Mucosa of descending colon (tissue), 3 donors: ENCODE measurements around the gene HTR3D. TPM values are rescaled to one million over a fixed set of nuclear protein-coding genes. Genes with fewer than 3 reads are reported as not detected.

Source experiments
- ATAC-seq: fragments of 200-7000 bp; cut with Tn5 transposase; one replicate; pipeline ENCODE4 v1.9.1; 2020; ENCODE audit warnings: mild to moderate bottlenecking, moderate library complexity
- DNase-seq, 3 donors: peaks; one replicate each; pipeline ENCODE4 v3.0.0-alpha.2; 2020
- H3K36me3 ChIP-seq: fragments of 200-600 bp; one replicate; pipeline ENCODE4 v1.8.0; 2021; ENCODE audit warnings: low read depth, mild to moderate bottlenecking
- H3K4me1 ChIP-seq: fragments of 200-600 bp; one replicate; pipeline ENCODE4 v1.8.0; 2021; ENCODE audit warnings: low read depth, mild to moderate bottlenecking
- H3K4me3 ChIP-seq: fragments of 200-600 bp; one replicate; pipeline ENCODE4 v1.8.0; 2021; ENCODE audit warnings: mild to moderate bottlenecking
- H3K9me3 ChIP-seq: fragments of 200-600 bp; one replicate; pipeline ENCODE4 v1.8.0; 2021; ENCODE audit warnings: mild to moderate bottlenecking
- intact Hi-C, 2 donors: fragments of 100-400 bp; cut with DNase I in 1 of 2; cut with micrococcal nuclease in 1 of 2; formaldehyde crosslinking; loops; one replicate each; pipeline versions ENCODE4 v1.11.0 to v1.11.1; 2022; cut with DNase I, micrococcal nuclease
- total RNA-seq, 3 donors: library from RNA; stranded (reverse); fragmentation: NEBNext Ultra II Directional in 2 of 3; extraction: Animal tissue kit (Norgen Biotek cat#: 25700) in 2 of 3; gene quantifications; one replicate each; pipeline versions ENCODE4 v1.2.1 to v1.2.4, GENCODE V29; 2021 to 2023
- TF ChIP-seq, protein P1 (sequence below): fragments of 200-600 bp; IDR thresholded peaks from one replicate; pipeline ENCODE4 v1.8.0; 2022; ENCODE audit warnings: antibody characterized with exemption, mild to moderate bottlenecking
- donor health status: DM: no; HTN: no; CAD: no; lungs with moderate emphysema.
- donor health status: DM: no; HTN: no; CAD: no.
- donor health status: DM: no; HTN: yes; CAD: no.

HTR3D gene
- total RNA-seq, 3 donors from 2014 or later, result not detected

DNA sequence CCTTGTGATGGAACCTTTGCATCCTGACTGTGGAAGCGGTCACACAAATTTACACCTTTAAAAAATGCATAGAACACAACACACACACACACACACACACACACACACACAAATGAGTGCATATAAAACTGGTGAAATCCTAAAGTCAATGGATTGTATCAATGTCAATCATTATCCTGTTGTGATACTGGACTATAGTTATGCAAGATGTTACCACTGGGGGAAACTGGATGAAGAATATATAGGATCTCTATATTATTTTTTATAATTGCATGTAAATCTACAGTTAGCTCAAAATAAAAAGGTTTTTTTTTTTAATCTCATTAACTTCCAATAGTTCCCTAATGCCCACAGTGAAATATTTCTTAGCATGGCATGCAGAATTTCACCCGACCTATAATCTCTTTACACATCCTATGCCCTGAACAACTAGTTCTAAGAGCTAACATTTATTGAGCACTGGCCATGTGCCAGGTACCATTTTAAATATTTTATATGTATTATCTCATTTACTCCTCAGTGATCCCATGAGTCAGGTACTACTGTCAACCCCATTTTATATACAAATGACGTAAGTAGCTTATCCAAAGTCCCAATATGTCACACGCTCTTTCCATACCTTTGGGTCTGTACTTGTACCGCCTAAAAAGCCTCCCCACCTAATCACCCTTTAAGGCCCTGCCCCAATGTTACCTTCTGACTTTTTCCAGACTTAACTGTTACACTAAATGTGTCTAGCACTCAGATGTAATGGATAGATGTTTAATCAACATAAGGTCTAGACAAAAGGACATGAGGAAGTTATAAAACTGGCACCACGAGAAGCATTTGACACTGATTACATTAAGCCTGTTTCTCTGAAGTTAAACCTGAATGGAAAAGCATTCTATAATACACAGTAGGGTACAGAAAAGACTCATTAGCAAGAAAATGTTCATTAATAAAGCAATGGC, 19.3 kb upstream of the HTR3D start:
- ATAC-seq (peak; percentile 78), DNase-seq (peak in 1 of 3 donors; percentile 31)
- H3K36me3 ChIP-seq, result no peaks in the 10 kb centered on the region
- peaks cover 32% of the 10 kb centered on the region for H3K4me1 ChIP-seq
- no peaks in the 10 kb centered on the region for H3K9me3 ChIP-seq
- H3K4me3 ChIP-seq, result no peak overlapping the region
- TF ChIP-seq, protein P1, sequence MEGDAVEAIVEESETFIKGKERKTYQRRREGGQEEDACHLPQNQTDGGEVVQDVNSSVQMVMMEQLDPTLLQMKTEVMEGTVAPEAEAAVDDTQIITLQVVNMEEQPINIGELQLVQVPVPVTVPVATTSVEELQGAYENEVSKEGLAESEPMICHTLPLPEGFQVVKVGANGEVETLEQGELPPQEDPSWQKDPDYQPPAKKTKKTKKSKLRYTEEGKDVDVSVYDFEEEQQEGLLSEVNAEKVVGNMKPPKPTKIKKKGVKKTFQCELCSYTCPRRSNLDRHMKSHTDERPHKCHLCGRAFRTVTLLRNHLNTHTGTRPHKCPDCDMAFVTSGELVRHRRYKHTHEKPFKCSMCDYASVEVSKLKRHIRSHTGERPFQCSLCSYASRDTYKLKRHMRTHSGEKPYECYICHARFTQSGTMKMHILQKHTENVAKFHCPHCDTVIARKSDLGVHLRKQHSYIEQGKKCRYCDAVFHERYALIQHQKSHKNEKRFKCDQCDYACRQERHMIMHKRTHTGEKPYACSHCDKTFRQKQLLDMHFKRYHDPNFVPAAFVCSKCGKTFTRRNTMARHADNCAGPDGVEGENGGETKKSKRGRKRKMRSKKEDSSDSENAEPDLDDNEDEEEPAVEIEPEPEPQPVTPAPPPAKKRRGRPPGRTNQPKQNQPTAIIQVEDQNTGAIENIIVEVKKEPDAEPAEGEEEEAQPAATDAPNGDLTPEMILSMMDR, result no peak
- intact Hi-C loops, result loop anchor here in 1 of 2 donors (10.0 kb wide), 1 partner anchor 117 kb away; no protein-coding TSS in a partner anchor

DNA sequence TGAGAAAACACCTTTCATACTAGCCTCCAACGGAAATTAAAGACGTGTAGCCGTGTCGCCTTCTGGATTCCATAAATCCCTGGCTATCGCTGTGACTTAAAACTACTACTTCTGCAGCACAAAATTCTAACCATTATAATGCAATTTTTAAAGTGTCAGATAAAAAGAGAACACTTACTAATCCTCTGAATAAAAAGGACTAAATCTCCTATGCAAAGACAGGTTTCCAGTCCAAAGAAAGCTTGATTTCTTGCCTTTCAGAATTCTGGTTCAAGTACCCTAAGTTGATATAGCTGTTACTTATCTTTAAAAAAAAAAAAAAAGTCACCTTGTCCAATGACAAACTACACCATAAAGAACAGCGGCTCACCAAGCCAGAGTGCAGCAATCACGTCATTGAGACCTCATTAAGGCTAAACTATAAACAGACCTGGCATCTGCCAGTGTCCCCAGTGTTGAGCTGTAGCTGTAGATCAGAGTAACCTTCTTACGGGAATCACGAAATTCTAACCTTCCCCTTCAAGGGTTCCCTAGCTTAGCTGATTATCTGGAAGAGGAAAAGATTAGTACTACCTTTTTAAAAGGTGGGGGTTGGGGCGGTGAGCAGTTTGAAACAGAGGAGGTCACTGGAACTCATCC, 16.0 kb upstream of the HTR3D start:
- no peak overlapping the region for H3K4me3 ChIP-seq
- peak; percentile 51 for ATAC-seq
- peak in 2 of 3 donors; percentile 29 to 60 for DNase-seq

DNA sequence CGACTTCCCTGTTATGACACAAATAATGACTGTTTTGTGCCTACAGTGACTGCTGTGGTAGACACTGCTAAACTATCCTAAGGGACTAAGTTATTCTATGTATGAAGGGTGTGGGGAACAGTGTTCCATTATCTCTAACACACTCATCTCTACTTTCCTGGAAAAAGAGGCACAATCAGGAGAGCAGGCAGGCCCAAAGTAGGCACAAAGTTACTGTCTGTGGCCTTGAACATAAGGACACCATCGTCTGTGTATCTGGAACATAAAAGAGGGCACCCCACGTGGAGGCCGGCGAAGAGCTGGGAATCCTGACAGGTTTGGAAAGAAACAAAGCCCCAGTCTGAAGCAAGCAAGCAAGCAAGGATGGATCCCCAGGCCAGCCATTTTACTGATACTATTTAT, 15.4 kb upstream of the HTR3D start:
- H3K4me1 ChIP-seq, result peaks cover 23% of the 10 kb centered on the region

More for the DNA sequence above, 16.0 kb upstream of the HTR3D start:
- intact Hi-C loops, result loop anchor here in 1 of 2 donors (10.0 kb wide), 1 partner anchor 121 kb away; no protein-coding TSS in a partner anchor
- TF ChIP-seq, protein P1, result no peak
- Histone ChIP-seq H3K4me1 (peaks cover 23% of the 10 kb centered on the region), H3K9me3 (no peaks in the 10 kb centered on the region), H3K36me3 (no peaks in the 10 kb centered on the region)

DNA sequence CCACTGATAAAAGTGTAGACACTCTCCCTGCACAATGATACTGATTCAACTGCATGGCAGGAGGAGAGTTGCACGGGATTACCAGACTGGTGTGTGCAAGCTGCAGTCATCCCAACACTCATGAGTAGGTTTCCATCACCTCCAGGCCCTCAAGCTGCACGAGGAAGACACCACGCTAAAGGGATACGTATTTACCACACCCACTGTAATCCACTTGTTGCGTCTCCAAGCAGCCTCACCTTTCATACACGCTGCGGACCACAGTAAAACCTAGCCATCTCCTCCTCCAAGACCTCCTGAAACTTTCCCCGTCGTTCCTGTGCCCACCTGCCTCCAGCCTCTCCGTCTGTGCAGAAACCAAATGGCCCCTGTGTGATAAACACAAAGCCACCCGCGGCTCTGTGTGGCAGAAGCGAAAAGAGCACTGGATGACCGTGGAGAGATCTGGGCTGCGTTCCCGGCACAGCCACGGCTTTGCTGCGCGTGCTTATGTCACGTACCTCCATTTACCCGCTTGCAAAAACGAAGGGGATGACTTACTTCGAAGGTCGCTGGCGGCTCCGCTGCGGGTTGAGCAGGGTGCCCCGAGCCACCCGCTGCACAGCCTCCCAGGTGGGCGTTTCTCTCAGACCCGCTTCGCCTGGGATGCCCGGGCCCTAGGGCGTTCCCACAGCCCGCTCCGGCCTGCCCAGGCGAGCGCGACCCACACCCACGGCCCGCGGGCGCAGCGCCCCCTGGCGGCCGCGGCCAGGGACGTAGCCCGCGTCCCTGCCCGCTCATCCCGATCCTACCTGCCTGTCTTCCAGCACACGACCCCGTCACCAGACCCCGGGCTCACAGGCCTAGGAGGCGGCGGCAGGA, 14.5 kb upstream of the HTR3D start:
- no peaks in the 10 kb centered on the region for H3K36me3 ChIP-seq
- DNase-seq (peak; percentile 59 to 84 (median 73)), ATAC-seq (peak; percentile 89)
- intact Hi-C loops, result loop anchor here in 1 of 2 donors (10.0 kb wide), 1 partner anchor 122 kb away; no protein-coding TSS in a partner anchor
- H3K9me3 ChIP-seq, result no peaks in the 10 kb centered on the region
- TF ChIP-seq, protein P1, result peak; percentile 91
- peak overlapping the region; percentile 92 for H3K4me3 ChIP-seq
- peaks cover 23% of the 10 kb centered on the region for H3K4me1 ChIP-seq

More for the DNA sequence above, 15.4 kb upstream of the HTR3D start:
- ATAC-seq, result no peak
- peak in 1 of 3 donors; percentile 16 for DNase-seq
- Histone ChIP-seq H3K36me3 (no peaks in the 10 kb centered on the region), H3K4me3 (no peak overlapping the region), H3K9me3 (no peaks in the 10 kb centered on the region)
- TF ChIP-seq, protein P1, result no peak
- intact Hi-C loops, result loop anchor here in 1 of 2 donors (10.0 kb wide), 1 partner anchor 121 kb away; no protein-coding TSS in a partner anchor
